GM18519 (cell line): ENCODE data around the gene BAIAP2.
"Not testable (repeated sequence)": the region's sequence is repeated elsewhere in the genome, so short reads cannot be mapped to it uniquely, and the experiment has no call there.

Experiments
- ATAC-seq: cut with Tn5 transposase; IDR thresholded peaks from one replicate; pipeline ENCODE4 v1.9.1; 2021; ENCODE audit warnings: mild to moderate bottlenecking, moderate library complexity; ENCODE audit not compliant: unreplicated experiment, low FRiP score

Gene BAIAP2

GRCh38 chr17:81020767-81021497, 14.0 kb upstream of the BAIAP2 start:
- no peak for ATAC-seq

- ATAC-seq: no peak
Observed at GRCh38 chr17:81021531-81022343, 13.2 kb upstream of the BAIAP2 start.

- ATAC-seq: no peak
Observed at GRCh38 chr17:81022344-81022676, 12.6 kb upstream of the BAIAP2 start.

GRCh38 chr17:81025065-81025740, 9.7 kb upstream of the BAIAP2 start:
- no peak for ATAC-seq

GRCh38 chr17:81025741-81026129, 9.2 kb upstream of the BAIAP2 start:
- ATAC-seq: no peak

- ATAC-seq: no peak
Observed at GRCh38 chr17:81026266-81027036, 8.5 kb upstream of the BAIAP2 start.

- ATAC-seq: no peak
Observed at GRCh38 chr17:81027038-81027437, 7.9 kb upstream of the BAIAP2 start.

GRCh38 chr17:81027591-81028505, 7.1 kb upstream of the BAIAP2 start:
- no peak for ATAC-seq

- ATAC-seq: no peak
Observed at GRCh38 chr17:81028506-81028858, 6.5 kb upstream of the BAIAP2 start.

- ATAC-seq: no peak
Observed at GRCh38 chr17:81029859-81030258, 5.1 kb upstream of the BAIAP2 start.

- ATAC-seq: not testable (repeated sequence)
Observed at GRCh38 chr17:81030312-81030711, 4.6 kb upstream of the BAIAP2 start.

GRCh38 chr17:81030741-81031565, 4.0 kb upstream of the BAIAP2 start:
- ATAC-seq: no peak

- ATAC-seq: no peak
Observed at GRCh38 chr17:81031566-81032550, 3.1 kb upstream of the BAIAP2 start.

- ATAC-seq: no peak
Observed at GRCh38 chr17:81032641-81033480, 2.1 kb upstream of the BAIAP2 start.

- no peak for ATAC-seq
Observed at GRCh38 chr17:81033535-81034167, 1.3 kb upstream of the BAIAP2 start.

- ATAC-seq: no peak
Observed at GRCh38 chr17:81034168-81034777, 678 bp upstream of the BAIAP2 start.
